HTERT RPE-1 (cell line): Measurements from ENCODE around the gene AFDN.

ENCODE experiments used
- in situ Hi-C: fragments of 300-500 bp; cut with MboI; formaldehyde crosslinking; loops from 4 replicates; pipeline ENCODE4 v1.14.3; 2020; ENCODE audit warnings: low sequenced_read_pairs

Gene AFDN

DNA sequence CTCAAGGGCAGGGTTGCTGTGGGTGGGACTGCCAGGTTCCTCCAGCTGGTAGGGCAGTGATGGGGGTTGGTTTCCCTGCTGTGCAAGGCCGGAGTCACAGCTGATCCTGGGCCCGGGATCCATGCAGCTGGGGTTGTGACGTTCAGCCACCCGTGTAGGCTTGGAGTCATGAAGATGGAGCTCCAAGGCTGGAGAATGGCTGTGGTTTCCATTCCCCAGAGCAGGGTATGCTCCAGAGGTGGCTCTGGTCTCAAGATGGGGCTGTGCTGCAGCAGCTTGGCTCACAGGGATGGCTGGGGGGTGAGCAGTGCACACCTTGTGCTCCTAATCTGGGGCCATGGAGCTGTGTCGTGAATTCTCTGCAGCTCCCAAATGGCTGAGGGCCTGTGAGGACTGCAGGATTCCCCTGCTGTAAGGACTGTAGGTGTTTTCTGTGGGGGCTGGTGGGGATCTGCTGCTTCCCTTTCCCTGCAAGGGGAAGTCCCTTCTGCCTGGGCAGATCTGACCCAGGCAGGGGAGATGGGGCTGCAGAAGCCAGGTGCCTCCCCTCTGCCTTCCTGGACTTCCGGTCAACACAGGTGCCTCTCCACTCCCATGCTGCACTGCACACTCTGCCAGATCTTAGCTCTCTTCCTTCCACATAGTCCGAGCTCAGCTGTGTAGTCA lies 186.7 kb downstream of the AFDN start:
- in situ Hi-C loops, result no loop called here

DNA sequence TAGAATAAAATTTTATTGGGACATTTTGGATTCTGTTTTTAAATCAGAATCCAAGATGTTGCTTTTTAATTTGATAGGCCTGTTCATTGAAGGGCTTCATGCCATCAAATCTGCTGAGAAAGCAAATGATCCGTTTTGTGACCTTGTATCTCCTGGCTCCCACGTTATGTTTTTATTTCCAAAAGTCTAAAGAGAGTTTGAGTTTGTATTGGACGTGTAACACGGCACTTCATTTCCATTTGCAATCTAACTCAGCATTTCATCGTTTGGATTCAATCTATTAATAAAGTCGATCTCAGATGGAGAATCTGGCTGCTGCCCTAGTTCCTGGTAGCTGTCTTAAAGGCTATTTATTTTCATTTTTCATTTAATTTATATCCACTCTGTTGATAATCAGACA lies 187.7 kb downstream of the AFDN start:
- in situ Hi-C loops, result no loop called here

DNA sequence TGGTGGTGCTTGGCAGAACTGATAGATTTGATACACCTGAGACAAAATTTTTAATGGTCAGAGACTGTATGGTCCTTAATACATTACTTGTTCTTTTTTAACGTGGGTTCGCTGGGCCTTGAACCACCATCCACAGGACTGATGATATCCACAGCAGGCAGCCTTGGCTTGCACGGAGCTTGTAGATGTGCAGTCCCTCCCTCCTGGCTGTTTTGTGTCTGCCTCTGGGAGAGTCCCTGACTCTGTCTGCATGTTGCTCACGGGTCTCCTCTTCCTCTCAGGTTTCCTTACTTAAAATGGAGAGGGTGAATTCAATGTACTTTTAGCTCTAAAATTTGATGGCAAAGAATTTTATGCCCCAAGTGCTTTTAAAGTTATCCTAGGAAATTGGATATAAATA lies 188.3 kb downstream of the AFDN start:
- in situ Hi-C loops, result no loop called here

DNA sequence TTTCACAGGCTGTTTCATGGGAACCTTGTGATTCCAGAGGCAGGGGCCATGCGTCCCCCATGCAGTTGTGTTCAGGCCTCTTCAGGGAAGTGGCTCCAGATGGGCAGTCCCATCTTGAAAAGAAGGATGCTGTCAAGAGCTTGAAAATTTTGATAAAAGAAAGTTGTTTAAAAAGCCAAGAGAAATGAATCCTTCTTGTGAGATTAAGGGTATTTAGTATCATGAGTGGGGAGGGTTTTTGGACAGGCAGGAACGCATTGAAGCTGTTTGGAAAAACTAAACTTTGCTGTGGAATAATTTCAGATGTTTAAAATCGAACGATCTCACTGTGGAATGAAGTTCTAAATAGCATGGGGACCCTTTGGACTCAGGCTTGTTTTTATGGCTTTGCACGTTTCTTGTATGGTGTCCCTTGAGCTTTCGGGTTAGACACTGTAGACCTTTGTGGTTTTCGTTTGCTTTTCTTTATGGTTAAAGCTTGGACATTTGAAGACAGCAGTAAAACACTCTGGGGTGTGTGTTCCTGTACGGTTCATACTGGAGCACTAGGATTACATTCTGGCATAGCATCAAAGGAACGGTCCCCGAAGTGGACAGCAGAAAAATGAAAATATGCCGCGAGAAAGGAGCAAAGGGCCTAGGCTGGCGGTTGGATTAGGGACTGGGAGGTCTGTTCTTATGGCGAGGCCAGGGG lies 188.9 kb downstream of the AFDN start:
- in situ Hi-C loops, result no loop called here

DNA sequence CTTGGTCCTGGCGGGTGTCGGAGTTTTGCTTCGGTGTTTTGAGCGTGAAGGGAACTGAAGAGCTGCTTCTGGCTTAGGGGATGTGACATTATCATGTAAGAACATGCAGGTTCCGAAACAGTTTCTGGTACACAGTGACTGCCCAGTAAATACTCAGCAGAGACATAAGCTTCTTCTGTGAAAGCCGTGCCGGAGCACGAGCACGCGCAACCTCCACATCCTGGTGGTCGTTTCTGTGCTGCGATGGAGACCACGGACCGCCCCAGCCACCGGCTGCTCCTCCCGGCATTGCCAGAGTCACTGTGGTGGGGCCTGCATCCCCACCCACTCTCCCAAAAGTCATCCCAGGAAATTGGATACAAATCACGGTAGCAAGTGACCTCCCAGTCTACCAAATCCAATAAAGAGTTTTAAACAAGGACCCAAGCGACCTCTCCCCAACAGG lies 189.5 kb downstream of the AFDN start:
- in situ Hi-C loops, result no loop called here

DNA sequence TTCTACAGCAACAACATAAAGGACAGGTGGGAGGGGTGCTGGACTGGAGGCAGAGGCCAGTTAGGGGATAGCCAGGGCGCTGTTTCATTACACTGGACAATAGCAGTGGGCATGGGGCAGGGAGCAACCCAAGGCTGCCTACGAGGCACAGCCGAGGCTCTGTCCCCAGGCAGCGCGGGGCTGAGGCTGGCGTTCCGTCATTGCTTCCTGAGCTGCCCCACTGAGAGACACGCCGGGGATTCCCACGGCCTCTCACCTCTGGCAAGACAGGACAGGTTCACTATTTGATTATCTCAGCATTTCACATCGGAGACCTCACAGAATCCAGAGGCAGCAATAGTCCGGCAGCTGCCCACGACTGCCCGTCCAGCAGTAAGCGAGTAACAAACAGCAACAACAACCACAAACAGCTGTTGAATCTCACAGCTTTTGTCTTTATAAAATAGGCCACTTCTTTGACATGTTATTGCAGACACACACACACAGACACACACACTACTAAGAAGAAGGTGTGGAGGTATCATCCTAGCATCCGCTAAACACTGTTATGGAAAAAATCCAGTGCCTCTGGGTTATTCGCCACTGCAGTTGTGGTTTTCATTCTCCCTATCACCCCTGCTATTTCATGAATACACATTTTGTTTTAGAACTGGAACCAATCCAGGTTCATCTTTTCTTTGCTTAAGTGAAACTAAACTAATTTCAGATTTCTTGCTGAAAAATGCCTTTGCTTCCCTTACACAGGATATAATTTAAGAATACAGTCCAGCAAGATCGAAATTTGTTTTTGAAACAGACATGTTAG lies 190.2 kb downstream of the AFDN start:
- in situ Hi-C loops, result no loop called here

DNA sequence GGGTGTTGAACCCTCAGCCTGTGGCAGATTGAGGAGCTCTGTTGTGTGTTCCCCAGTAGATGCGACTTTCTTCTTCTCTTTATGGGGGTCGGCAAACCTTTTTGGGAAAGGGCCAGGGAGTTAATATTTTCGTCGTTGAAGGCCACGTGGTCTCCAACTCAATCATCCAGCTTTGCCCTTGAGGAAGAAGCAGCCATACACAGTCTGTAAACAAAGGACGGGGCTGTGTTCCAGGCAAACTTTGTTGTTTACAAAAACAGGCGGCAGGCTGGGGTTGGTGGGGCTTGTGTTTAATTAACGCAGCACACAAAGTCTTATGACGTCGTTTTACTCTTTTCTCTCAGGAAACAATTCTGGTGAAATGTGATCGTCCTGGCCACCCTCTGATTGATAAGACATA lies 190.9 kb downstream of the AFDN start:
- in situ Hi-C loops, result no loop called here

DNA sequence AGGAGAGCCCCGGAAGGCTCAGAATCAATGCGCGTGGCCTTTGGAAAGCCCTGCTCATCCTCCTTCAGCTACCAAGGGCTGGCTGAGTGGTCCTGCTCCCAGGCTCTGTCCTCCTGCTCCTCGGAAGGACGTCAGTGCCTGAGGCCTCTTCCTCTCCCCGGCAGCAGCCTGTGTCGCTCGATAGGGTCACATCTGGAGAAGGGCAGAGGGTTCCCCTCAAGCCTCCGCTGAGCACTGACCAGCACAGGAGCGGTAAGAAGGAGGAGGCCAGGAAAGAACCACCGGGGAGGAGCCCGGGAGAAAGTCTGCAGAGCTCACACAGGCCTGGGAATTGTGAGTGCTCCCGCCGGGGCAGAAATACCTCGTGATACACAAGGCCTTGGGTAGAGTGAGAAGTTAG lies 192.0 kb downstream of the AFDN start:
- in situ Hi-C loops, result no loop called here

DNA sequence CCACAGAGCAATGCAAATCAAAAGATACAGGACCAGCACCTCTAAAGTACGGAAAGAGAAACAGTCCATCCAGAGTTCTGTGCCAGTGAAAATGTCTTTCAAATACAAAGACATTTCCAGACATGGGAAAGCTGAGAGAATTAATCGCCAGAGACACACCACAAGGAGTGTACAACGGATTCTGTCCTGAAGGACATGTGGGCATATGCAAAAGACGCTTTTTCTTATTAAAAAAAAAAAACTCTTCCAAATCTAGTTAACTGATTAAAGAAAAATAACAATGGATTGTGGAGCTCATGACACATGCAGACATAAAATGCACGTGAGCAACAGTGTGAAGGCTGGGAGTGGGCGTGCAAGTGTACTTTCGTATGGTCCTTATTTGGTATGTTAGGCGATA lies 193.5 kb downstream of the AFDN start:
- in situ Hi-C loops, result no loop called here

DNA sequence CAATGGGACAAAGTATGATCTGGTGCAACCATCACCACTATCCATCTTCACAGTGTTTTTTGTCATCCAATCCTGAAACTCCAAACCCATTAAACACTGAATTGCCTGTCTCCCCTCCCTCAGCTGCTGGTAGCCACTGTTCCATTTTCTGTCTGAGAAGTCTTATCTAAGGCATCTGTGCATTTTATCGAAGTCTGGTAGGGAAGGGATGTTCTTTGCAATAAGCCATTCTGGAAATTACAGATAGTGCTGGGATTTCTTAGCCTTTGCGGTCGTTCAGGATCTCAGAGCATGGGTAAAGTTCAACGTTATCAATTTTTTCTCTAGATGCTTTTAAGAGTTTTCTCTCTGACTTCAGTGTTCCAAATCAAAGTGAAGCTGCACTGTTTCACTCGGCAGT lies 194.9 kb downstream of the AFDN start:
- in situ Hi-C loops, result no loop called here
